Immature natural killer cell (primary cell): Measurements from ENCODE around the gene ZBTB45. TPM values are rescaled to one million over a fixed set of nuclear protein-coding genes. Genes with fewer than 3 reads are reported as not detected.
"Not testable (repeated sequence)": the region's sequence is repeated elsewhere in the genome, so short reads cannot be mapped to it uniquely, and the experiment has no call there.

Experiments used
- DNase-seq, 3 donors: peaks; one replicate each; pipeline ENCODE4 v3.0.0; 2022; ENCODE audit warnings: mixed read lengths in 1 of 3
- H3K27ac Mint-ChIP-seq, 6 donors: one replicate each; pipeline ENCODE4 v1.8.0; 2020; ENCODE audit warnings: mixed read lengths in 6 of 6, mild to moderate bottlenecking in 5 of 6, inconsistent platforms in 4 of 6, moderate library complexity in 3 of 6
- H3K27me3 Mint-ChIP-seq, 3 donors: one replicate each; pipeline ENCODE4 v1.8.0; 2020 to 2021; ENCODE audit warnings: low read depth in 3 of 3, mild to moderate bottlenecking in 3 of 3, mixed read lengths in 3 of 3, moderate library complexity in 3 of 3, inconsistent platforms in 1 of 3
- H3K36me3 Mint-ChIP-seq, 3 donors: one replicate each; pipeline ENCODE4 v1.8.0; 2020; ENCODE audit warnings: mixed read lengths in 3 of 3, inconsistent platforms in 2 of 3, mild to moderate bottlenecking in 2 of 3
- H3K4me1 Mint-ChIP-seq, 2 donors: one replicate each; pipeline ENCODE4 v1.8.0; 2020; ENCODE audit warnings: inconsistent platforms in 2 of 2, mild to moderate bottlenecking in 2 of 2, mixed read lengths in 2 of 2, moderate library complexity in 1 of 2
- H3K4me3 Mint-ChIP-seq, 5 donors: one replicate each; pipeline ENCODE4 v1.8.0; 2020; ENCODE audit warnings: mild to moderate bottlenecking in 5 of 5, mixed read lengths in 5 of 5, inconsistent platforms in 3 of 5, moderate library complexity in 3 of 5
- H3K9me3 Mint-ChIP-seq, 6 donors: one replicate each; pipeline ENCODE4 v1.8.0; 2020; ENCODE audit warnings: mild to moderate bottlenecking in 6 of 6, mixed read lengths in 6 of 6, inconsistent platforms in 4 of 6, moderate library complexity in 3 of 6
- polyA plus RNA-seq, 3 donors: library from polyadenylated mRNA; unstranded; fragments of 300-500 nt; fragmentation: Illumina TruSeq; gene quantifications; one replicate each; pipeline ENCODE4 v1.2.3, GENCODE V29; 2021

The ZBTB45 gene
- polyA plus RNA-seq, 3 donors from 2014 or later: 2.8 to 7.2 (median 3.4) TPM

DNA sequence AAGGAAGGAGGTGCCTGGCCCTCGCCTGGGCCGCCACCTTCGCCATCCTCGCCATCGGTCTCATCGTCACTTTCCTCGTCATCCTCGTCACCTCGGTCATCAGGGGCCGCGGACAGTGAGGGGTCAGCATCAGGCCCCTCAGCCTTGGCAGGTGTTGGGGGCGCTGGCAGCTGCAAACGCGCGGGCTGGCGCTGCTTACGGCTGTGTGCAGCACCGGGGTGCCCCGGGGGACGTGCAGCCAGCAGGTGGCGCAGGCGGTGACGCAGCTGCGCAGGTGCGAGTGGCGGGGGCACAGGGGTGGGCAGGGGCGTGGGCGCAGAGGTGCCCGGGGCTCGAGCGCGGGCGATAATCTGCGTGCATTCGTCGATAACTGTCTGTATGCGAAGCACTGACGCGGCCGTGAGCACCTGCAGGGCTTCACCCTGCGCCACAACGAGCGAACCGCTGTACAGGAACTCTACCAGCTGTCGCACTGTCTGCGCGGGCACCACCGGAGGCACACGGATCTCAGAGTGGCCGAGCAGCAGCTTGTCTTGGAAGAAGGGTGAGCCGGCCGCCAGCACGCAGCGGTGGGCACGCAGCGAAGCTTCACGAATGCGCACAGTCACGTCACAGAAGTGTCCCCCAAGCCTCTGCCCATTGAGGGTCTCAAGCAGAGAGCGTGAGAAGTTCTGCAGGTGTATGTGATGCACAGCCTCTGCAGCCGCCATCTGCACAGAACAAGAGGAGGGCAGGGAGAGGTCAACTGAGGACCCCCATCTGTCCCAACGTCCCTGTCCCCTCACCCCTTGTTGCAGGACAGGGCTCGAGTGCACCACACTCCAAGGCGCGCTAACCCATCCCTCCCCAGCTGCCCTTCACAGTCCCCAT lies 2.4 kb downstream of the ZBTB45 start:
- H3K9me3 Mint-ChIP-seq: no peaks in the 10 kb centered on the region
- peaks cover 0 to 5% (median 4%) of the 10 kb centered on the region in 3 donors for H3K36me3 Mint-ChIP-seq
- peaks cover 12 to 19% (median 13%) of the 10 kb centered on the region in 3 donors for H3K27me3 Mint-ChIP-seq
- DNase-seq: no peak
- peak overlapping the region in 1 of 6 donors; percentile 74 for H3K27ac Mint-ChIP-seq
- peak overlapping the region in 1 of 5 donors; percentile 27 for H3K4me3 Mint-ChIP-seq
- H3K4me1 Mint-ChIP-seq: peaks cover 34 to 45% of the 10 kb centered on the region in 2 donors

- H3K9me3 Mint-ChIP-seq: no peaks in the 10 kb centered on the region
- peaks cover 0 to 5% (median 4%) of the 10 kb centered on the region in 3 donors for H3K36me3 Mint-ChIP-seq
- no peak for DNase-seq
- H3K4me3 Mint-ChIP-seq: no peak overlapping the region
- peaks cover 12 to 19% (median 13%) of the 10 kb centered on the region in 3 donors for H3K27me3 Mint-ChIP-seq
- no peak overlapping the region for H3K27ac Mint-ChIP-seq
- peaks cover 34 to 45% of the 10 kb centered on the region in 2 donors for H3K4me1 Mint-ChIP-seq
Observed at GRCh38 chr19:58516246-58516836, 3.3 kb downstream of the ZBTB45 start.

GRCh38 chr19:58515259-58515658 lies 4.4 kb downstream of the ZBTB45 start:
- Mint-ChIP-seq H3K4me3 (peak overlapping the region in 4 of 5 donors; percentile 16 to 57 (median 35)), H3K4me1 (peaks cover 30 to 42% of the 10 kb centered on the region in 2 donors), H3K9me3 (no peaks in the 10 kb centered on the region), H3K27me3 (peaks cover 10 to 19% (median 13%) of the 10 kb centered on the region in 3 donors), H3K36me3 (peaks cover 0 to 5% (median 4%) of the 10 kb centered on the region in 3 donors), H3K27ac (peak overlapping the region in 4 of 6 donors; percentile 18 to 49 (median 41))
- DNase-seq: no peak

DNA sequence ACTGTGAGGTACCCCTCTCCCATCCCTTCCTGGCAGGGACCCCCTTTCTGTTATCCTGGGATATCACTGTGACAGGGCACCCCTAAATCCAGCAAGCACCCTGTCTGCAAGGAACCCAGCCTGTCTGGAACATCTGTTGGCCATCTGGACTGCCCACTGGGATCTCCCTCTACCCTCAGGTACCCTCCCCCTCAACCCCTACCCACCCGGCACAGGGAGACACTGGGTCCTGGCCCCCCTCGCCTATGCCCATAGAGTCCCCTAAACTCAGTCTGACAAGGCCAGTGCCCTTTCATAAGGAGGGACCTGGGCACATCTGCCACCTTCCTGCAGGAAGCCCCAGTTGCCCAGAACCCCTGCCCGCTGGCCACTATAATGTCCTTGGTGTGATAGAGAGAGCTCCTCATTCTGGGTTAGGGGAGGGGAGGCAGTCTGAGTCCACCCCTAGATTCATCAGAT lies 5.0 kb downstream of the ZBTB45 start:
- H3K27ac Mint-ChIP-seq: peak overlapping the region in 5 of 6 donors; percentile 40 to 79 (median 62)
- peaks cover 0 to 5% (median 4%) of the 10 kb centered on the region in 3 donors for H3K36me3 Mint-ChIP-seq
- peaks cover 4 to 14% (median 9%) of the 10 kb centered on the region in 3 donors for H3K27me3 Mint-ChIP-seq
- H3K4me3 Mint-ChIP-seq: peak overlapping the region; percentile 54 to 83 (median 81)
- no peaks in the 10 kb centered on the region for H3K9me3 Mint-ChIP-seq
- peaks cover 23 to 35% of the 10 kb centered on the region in 2 donors for H3K4me1 Mint-ChIP-seq
- no peak for DNase-seq

DNA sequence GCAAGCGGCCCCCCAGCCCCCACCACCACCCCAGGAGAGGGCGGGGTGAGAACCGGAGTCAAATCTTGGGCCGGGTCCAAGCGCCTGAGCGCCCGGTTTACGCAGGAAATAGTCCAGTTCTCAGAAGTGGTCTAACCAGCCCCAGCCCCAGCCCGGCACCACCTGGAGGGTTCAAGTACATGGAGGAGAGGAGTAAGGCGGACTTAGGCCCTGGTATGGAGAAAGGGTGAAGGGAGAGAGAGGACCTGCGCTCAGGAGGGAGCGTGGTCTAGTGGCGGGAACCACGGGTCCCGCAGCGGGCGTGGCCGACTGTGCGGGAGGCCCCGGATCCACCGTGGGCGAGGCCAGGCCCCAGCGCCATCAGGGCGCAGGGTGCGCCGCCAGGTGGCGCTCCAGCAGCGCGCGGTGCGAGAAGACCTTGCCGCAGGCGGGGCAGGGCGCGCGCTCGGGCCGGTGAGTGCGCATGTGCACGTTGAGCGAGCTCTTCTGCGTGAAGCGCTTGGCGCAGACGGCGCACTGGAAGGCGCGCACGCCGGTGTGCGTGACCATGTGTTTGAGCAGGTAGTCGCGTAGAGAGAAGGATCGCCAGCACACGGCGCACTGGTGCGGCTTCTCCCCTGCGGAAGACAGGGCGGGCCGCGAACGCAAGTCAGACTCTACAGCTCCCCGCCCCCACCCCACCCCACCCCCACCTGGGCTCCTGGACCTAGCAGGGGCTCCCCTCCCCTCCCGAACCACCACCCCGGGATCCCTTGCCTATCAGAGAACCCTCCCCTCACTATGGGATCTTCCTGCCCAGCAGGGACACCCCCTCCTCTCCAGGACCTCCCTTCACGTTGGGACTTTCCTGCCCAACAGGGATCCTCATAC lies 5.7 kb downstream of the ZBTB45 start:
- peaks cover 0 to 8% (median 3%) of the 10 kb centered on the region in 3 donors for H3K27me3 Mint-ChIP-seq
- H3K4me3 Mint-ChIP-seq: peak overlapping the region; percentile 76 to 83 (median 81)
- DNase-seq: peak; percentile 87 to 91 (median 91)

GRCh38 chr19:58513213-58513693 lies 6.4 kb downstream of the ZBTB45 start:
- Mint-ChIP-seq H3K36me3 (peaks cover 0 to 5% (median 0%) of the 10 kb centered on the region in 3 donors), H3K9me3 (no peaks in the 10 kb centered on the region), H3K4me1 (peaks cover 10 to 22% of the 10 kb centered on the region in 2 donors), H3K27ac (no peak overlapping the region), H3K27me3 (peaks cover 0 to 8% (median 3%) of the 10 kb centered on the region in 3 donors), H3K4me3 (peak overlapping the region in 1 of 5 donors; percentile 17)
- DNase-seq: no peak

More for the DNA sequence above, 5.7 kb downstream of the ZBTB45 start:
- Mint-ChIP-seq H3K4me1 (peaks cover 17 to 28% of the 10 kb centered on the region in 2 donors), H3K36me3 (peaks cover 0 to 5% (median 3%) of the 10 kb centered on the region in 3 donors), H3K9me3 (no peaks in the 10 kb centered on the region), H3K27ac (peak overlapping the region; percentile 46 to 79 (median 65))

- no peak for DNase-seq
- Mint-ChIP-seq H3K9me3 (peaks cover 5 to 11% (median 9%) of the 10 kb centered on the region in 6 donors), H3K27ac (no peak within 1 kb of the TSS), H3K36me3 (peaks cover 5 to 6% (median 5%) of the 10 kb centered on the region in 3 donors), H3K4me1 (peaks cover 5 to 15% of the 10 kb centered on the region in 2 donors), H3K27me3 (peaks cover 0 to 8% (median 3%) of the 10 kb centered on the region in 3 donors), H3K4me3 (no peak within 1 kb of the TSS)
Observed at GRCh38 chr19:58511353-58512208, 8.0 kb downstream of the ZBTB45 start, which contains the start of gene SLC27A5. SLC27A5 (minus strand) TSS chr19:58511992; CDS start chr19:58511955, 37 bp downstream.

DNA sequence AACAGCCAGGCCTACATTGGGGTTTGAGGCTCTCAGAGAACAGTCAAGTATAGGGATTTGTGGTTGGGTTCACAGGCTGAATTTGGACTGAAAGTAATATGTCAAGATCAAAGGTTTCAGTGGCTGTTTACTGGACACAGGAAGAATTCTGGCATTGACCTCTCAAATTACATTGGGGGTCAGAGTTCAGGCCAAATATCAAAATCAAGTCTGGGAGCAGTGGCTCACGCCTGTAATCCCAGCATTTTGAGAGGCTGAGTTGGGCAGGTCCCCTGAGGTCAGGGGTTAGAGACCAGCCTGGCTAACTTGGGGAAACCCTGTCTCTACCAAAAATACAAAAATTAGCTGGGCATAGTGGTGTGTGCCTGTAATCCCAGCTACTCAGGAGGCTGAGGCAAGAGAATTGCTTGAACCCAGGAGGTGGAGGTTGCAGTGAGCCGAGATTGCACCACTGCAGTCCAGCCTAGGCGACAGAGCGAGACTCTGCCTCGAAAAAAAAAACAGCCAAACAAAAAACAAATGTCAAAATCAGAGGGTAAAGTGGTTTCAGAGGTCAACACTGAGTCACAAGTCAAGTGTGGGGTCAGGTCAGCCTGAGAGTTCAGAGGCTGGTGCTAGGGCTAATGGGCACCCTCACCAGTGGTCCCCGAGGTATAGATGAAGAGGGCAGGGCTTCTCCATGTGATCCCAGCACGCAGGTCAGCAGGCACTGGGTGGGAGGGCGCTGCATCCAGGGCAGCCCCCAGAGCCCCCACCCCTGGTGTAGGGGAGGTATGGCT lies 9.3 kb downstream of the ZBTB45 start:
- Mint-ChIP-seq H3K27me3 (peaks cover 0 to 7% (median 1%) of the 10 kb centered on the region in 3 donors), H3K4me3 (no peak overlapping the region), H3K4me1 (peaks cover 5 to 9% of the 10 kb centered on the region in 2 donors)

GRCh38 chr19:58509731-58510083 lies 9.9 kb downstream of the ZBTB45 start:
- no peak overlapping the region for H3K27ac Mint-ChIP-seq
- peaks cover 5 to 15% (median 11%) of the 10 kb centered on the region in 6 donors for H3K9me3 Mint-ChIP-seq
- peaks cover 0 to 7% (median under 1%) of the 10 kb centered on the region in 3 donors for H3K27me3 Mint-ChIP-seq
- H3K4me1 Mint-ChIP-seq: peaks cover 5 to 7% of the 10 kb centered on the region in 2 donors
- no peak for DNase-seq
- H3K4me3 Mint-ChIP-seq: no peak overlapping the region
- peaks cover 0 to 6% (median 5%) of the 10 kb centered on the region in 3 donors for H3K36me3 Mint-ChIP-seq

More for the DNA sequence above, 9.3 kb downstream of the ZBTB45 start:
- H3K36me3 Mint-ChIP-seq: peaks cover 0 to 6% (median 5%) of the 10 kb centered on the region in 3 donors
- H3K27ac Mint-ChIP-seq: no peak overlapping the region
- DNase-seq: no peak
- peaks cover 5 to 15% (median 11%) of the 10 kb centered on the region in 6 donors for H3K9me3 Mint-ChIP-seq

- H3K36me3 Mint-ChIP-seq, H3K27me3 Mint-ChIP-seq, H3K27ac Mint-ChIP-seq, H3K4me3 Mint-ChIP-seq, DNase-seq, H3K4me1 Mint-ChIP-seq: not testable (repeated sequence)
- peaks cover 5 to 15% (median 11%) of the 10 kb centered on the region in 6 donors for H3K9me3 Mint-ChIP-seq
Observed at GRCh38 chr19:58507602-58508223, 11.9 kb downstream of the ZBTB45 start.

GRCh38 chr19:58500242-58500641 lies 19.4 kb downstream of the ZBTB45 start:
- peaks cover 7 to 12% (median 8%) of the 10 kb centered on the region in 3 donors for H3K27me3 Mint-ChIP-seq
- peak overlapping the region in 4 of 6 donors; percentile 89 to 96 (median 94) for H3K27ac Mint-ChIP-seq
- no peaks in the 10 kb centered on the region for H3K36me3 Mint-ChIP-seq
- H3K4me1 Mint-ChIP-seq: peaks cover 15 to 21% of the 10 kb centered on the region in 2 donors
- H3K9me3 Mint-ChIP-seq: peaks cover 0 to 6% (median 1%) of the 10 kb centered on the region in 6 donors
- DNase-seq: no peak
- H3K4me3 Mint-ChIP-seq: peak overlapping the region in 1 of 5 donors; percentile 38
